Activated naive CD8-positive, alpha-beta T cell treated with anti-CD3 and anti-CD28 coated beads, Interleukin-2, amount 10 ng/mL, durations not matched to agents 7 days and 5 days (primary cell): ENCODE results near the gene SCAMP1. TPM values are rescaled to one million over a fixed set of nuclear protein-coding genes. Genes with fewer than 3 reads are reported as not detected.
A peak's percentile ranks its signal among the peaks of the same experiment; 100 is the strongest.
"Not testable (repeated sequence)": the region's sequence is repeated elsewhere in the genome, so short reads cannot be mapped to it uniquely, and the experiment has no call there.

ENCODE experiments used
- ATAC-seq: fragments of 150-1000 bp; cut with Tn5 transposase; one replicate; pipeline ENCODE4 v1.10.0; 2021; ENCODE audit warnings: low read depth, moderate library complexity
- POLR2A ChIA-PET: fragments of 350-600 bp; sonication (Branson Sonifier 250); formaldehyde crosslinking; loops from one replicate; lab custom pipeline; 2021; ENCODE audit warnings: antibody characterized with exemption; lab: Charles Lee
- DNase-seq: peaks from one replicate; pipeline ENCODE4 v3.0.0; 2021
- H3K27ac Mint-ChIP-seq: one replicate; pipeline ENCODE4 v1.8.0; 2022; ENCODE audit warnings: mild to moderate bottlenecking, mixed read lengths
- H3K27me3 Mint-ChIP-seq: one replicate; pipeline ENCODE4 v1.8.0; 2022; ENCODE audit warnings: mild to moderate bottlenecking, moderate library complexity, mixed read lengths
- H3K36me3 Mint-ChIP-seq: one replicate; pipeline ENCODE4 v1.8.0; 2021; ENCODE audit warnings: mild to moderate bottlenecking, mixed read lengths
- H3K4me1 Mint-ChIP-seq: one replicate; pipeline ENCODE4 v1.8.0; 2021; ENCODE audit warnings: mixed read lengths
- H3K4me3 Mint-ChIP-seq: one replicate; pipeline ENCODE4 v1.8.0; 2022; ENCODE audit warnings: mild to moderate bottlenecking, moderate library complexity, mixed read lengths
- H3K9me3 Mint-ChIP-seq: one replicate; pipeline ENCODE4 v1.8.0; 2021; ENCODE audit warnings: mixed read lengths
- total RNA-seq, 2 experiments: library from RNA; stranded (reverse); gene quantifications; one replicate each; pipeline ENCODE4 v1.2.3, GENCODE V29; 2021

The SCAMP1 gene
- total RNA-seq, 2 experiments from 2014 or later = 22.2 to 23.5 TPM

- Mint-ChIP-seq H3K27ac (no peak overlapping the region), H3K36me3 (peaks cover 28% of the 10 kb centered on the region), H3K4me1 (no peaks in the 10 kb centered on the region), H3K4me3 (no peak overlapping the region), H3K9me3 (no peaks in the 10 kb centered on the region), H3K27me3 (no peaks in the 10 kb centered on the region)
- DNase-seq (no peak), ATAC-seq (no peak)
- POLR2A ChIA-PET = no interaction called here
These were observed 56.4 kb downstream of the SCAMP1 start for GRCh38 chr5:78416677-78417425.

- Mint-ChIP-seq H3K36me3 (peaks cover 32% of the 10 kb centered on the region), H3K9me3 (no peaks in the 10 kb centered on the region), H3K4me3 (no peak overlapping the region), H3K4me1 (no peaks in the 10 kb centered on the region), H3K27ac (no peak overlapping the region), H3K27me3 (no peaks in the 10 kb centered on the region)
- no peak for DNase-seq
- no peak for ATAC-seq
- POLR2A ChIA-PET = no interaction called here
These were observed 59.0 kb downstream of the SCAMP1 start for GRCh38 chr5:78419396-78419795.

GRCh38 chr5:78420548-78420947, 60.1 kb downstream of the SCAMP1 start:
- no peak for ATAC-seq
- Mint-ChIP-seq H3K27me3 (no peaks in the 10 kb centered on the region), H3K4me1 (no peaks in the 10 kb centered on the region), H3K9me3 (no peaks in the 10 kb centered on the region), H3K27ac (no peak overlapping the region), H3K36me3 (peaks cover 32% of the 10 kb centered on the region), H3K4me3 (no peak overlapping the region)
- POLR2A ChIA-PET = no interaction called here
- no peak for DNase-seq

- no peaks in the 10 kb centered on the region for H3K4me1 Mint-ChIP-seq
- no peak overlapping the region for H3K27ac Mint-ChIP-seq
- ATAC-seq (no peak), DNase-seq (no peak)
- H3K27me3 Mint-ChIP-seq = no peaks in the 10 kb centered on the region
- peaks cover 6% of the 10 kb centered on the region for H3K9me3 Mint-ChIP-seq
- no peak overlapping the region for H3K4me3 Mint-ChIP-seq
- peaks cover 35% of the 10 kb centered on the region for H3K36me3 Mint-ChIP-seq
- POLR2A ChIA-PET = no interaction called here
These were observed 64.2 kb downstream of the SCAMP1 start for GRCh38 chr5:78424665-78425064.

GRCh38 chr5:78429332-78429980, 69.0 kb downstream of the SCAMP1 start:
- Mint-ChIP-seq H3K36me3 (peaks cover 38% of the 10 kb centered on the region), H3K27ac (no peak overlapping the region), H3K4me1 (no peaks in the 10 kb centered on the region), H3K27me3 (no peaks in the 10 kb centered on the region), H3K4me3 (no peak overlapping the region), H3K9me3 (peaks cover 6% of the 10 kb centered on the region)
- POLR2A ChIA-PET = no interaction called here
- ATAC-seq (no peak), DNase-seq (no peak)

- POLR2A ChIA-PET = no interaction called here
These were observed 70.4 kb downstream of the SCAMP1 start for GRCh38 chr5:78430866-78431265.

GRCh38 chr5:78433972-78434371, 73.6 kb downstream of the SCAMP1 start:
- no peak for ATAC-seq
- Mint-ChIP-seq H3K27me3 (no peaks in the 10 kb centered on the region), H3K27ac (no peak overlapping the region), H3K4me3 (no peak overlapping the region), H3K4me1 (no peaks in the 10 kb centered on the region), H3K36me3 (peaks cover 50% of the 10 kb centered on the region), H3K9me3 (peaks cover 2% of the 10 kb centered on the region)
- POLR2A ChIA-PET = no interaction called here
- DNase-seq = no peak

More at GRCh38 chr5:78430866-78431265, 70.4 kb downstream of the SCAMP1 start:
- Mint-ChIP-seq H3K27me3 (no peaks in the 10 kb centered on the region), H3K27ac (no peak overlapping the region), H3K4me1 (no peaks in the 10 kb centered on the region), H3K4me3 (no peak overlapping the region), H3K9me3 (peaks cover 8% of the 10 kb centered on the region), H3K36me3 (peaks cover 43% of the 10 kb centered on the region)
- ATAC-seq = no peak
- no peak for DNase-seq

GRCh38 chr5:78447775-78448424, 87.5 kb downstream of the SCAMP1 start:
- H3K27me3 Mint-ChIP-seq = no peaks in the 10 kb centered on the region
- peaks cover 24% of the 10 kb centered on the region for H3K36me3 Mint-ChIP-seq
- no peak overlapping the region for H3K4me3 Mint-ChIP-seq
- no peaks in the 10 kb centered on the region for H3K4me1 Mint-ChIP-seq
- H3K27ac Mint-ChIP-seq = no peak overlapping the region
- ATAC-seq (no peak), DNase-seq (no peak)
- H3K9me3 Mint-ChIP-seq = peaks cover 1% of the 10 kb centered on the region
- POLR2A ChIA-PET = no interaction called here

- peaks cover 18% of the 10 kb centered on the region for H3K36me3 Mint-ChIP-seq
These were observed 88.7 kb downstream of the SCAMP1 start for GRCh38 chr5:78449103-78449502.

GRCh38 chr5:78457507-78457906, 97.1 kb downstream of the SCAMP1 start:
- H3K4me1 Mint-ChIP-seq, H3K27ac Mint-ChIP-seq, ATAC-seq, DNase-seq, H3K9me3 Mint-ChIP-seq, POLR2A ChIA-PET, H3K4me3 Mint-ChIP-seq, H3K27me3 Mint-ChIP-seq: not testable (repeated sequence)
- peaks cover 24% of the 10 kb centered on the region for H3K36me3 Mint-ChIP-seq

More at GRCh38 chr5:78449103-78449502, 88.7 kb downstream of the SCAMP1 start:
- Mint-ChIP-seq H3K4me1 (no peaks in the 10 kb centered on the region), H3K27ac (no peak overlapping the region), H3K9me3 (peaks cover 1% of the 10 kb centered on the region), H3K27me3 (no peaks in the 10 kb centered on the region), H3K4me3 (no peak overlapping the region)
- POLR2A ChIA-PET = no interaction called here
- no peak for ATAC-seq
- no peak for DNase-seq

GRCh38 chr5:78458843-78459242, 98.4 kb downstream of the SCAMP1 start:
- DNase-seq (no peak), ATAC-seq (no peak)
- Mint-ChIP-seq H3K27ac (no peak overlapping the region), H3K36me3 (peaks cover 28% of the 10 kb centered on the region), H3K27me3 (no peaks in the 10 kb centered on the region), H3K4me1 (peaks cover 6% of the 10 kb centered on the region), H3K4me3 (no peak overlapping the region), H3K9me3 (peaks cover 3% of the 10 kb centered on the region)
- POLR2A ChIA-PET = no interaction called here

GRCh38 chr5:78467140-78467539, 106.7 kb downstream of the SCAMP1 start:
- Mint-ChIP-seq H3K27me3 (no peaks in the 10 kb centered on the region), H3K27ac (no peak overlapping the region), H3K36me3 (peaks cover 3% of the 10 kb centered on the region), H3K4me3 (no peak overlapping the region), H3K9me3 (no peaks in the 10 kb centered on the region), H3K4me1 (peaks cover 1% of the 10 kb centered on the region)
- no peak for ATAC-seq
- DNase-seq = no peak
- POLR2A ChIA-PET = no interaction called here

GRCh38 chr5:78467752-78468357, 107.4 kb downstream of the SCAMP1 start:
- ATAC-seq = peak; percentile 45

More at GRCh38 chr5:78467752-78468357, 107.4 kb downstream of the SCAMP1 start:
- Mint-ChIP-seq H3K27ac (no peak overlapping the region), H3K36me3 (peaks cover 3% of the 10 kb centered on the region), H3K4me3 (no peak overlapping the region), H3K9me3 (no peaks in the 10 kb centered on the region), H3K27me3 (no peaks in the 10 kb centered on the region), H3K4me1 (peaks cover 1% of the 10 kb centered on the region)
- no peak for DNase-seq
- POLR2A ChIA-PET = no interaction called here
